ENCODE data around the gene BICD1.
A peak's percentile ranks its signal among the peaks of the same experiment; 100 is the strongest.
"Not testable (repeated sequence)": the region's sequence is repeated elsewhere in the genome, so short reads cannot be mapped to it uniquely, and the experiment has no call there.

BICD1 gene

GRCh38 chr12:32106517-32107358 is at the start of gene BICD1:
Gene BICD1 (plus strand): TSS chr12:32106847. CDS start chr12:32107332, 485 bp downstream.
- peak; percentile 30 for DNase-seq

DNA sequence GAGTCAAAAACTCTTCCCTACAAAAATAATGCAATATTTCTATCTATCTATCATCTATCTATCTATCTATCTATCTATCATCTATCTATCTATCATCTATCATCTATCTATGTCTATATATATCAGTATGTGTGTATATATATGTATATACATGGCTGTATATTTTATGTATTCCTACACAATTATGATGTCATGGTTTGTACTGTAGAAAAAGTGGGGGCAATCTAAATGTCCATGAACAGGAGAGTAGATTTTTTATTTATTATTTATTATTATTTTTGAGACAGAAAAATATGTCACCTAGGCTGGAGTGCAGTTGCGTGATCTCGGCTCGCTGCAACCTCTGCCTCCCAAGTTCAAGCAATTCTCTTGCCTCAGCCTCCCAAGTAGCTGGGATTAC is 45.6 kb upstream of the BICD1 start:
- DNase-seq: no peak

GRCh38 chr12:32062881-32063280 is 43.8 kb upstream of the BICD1 start:
- no peak for DNase-seq

DNA sequence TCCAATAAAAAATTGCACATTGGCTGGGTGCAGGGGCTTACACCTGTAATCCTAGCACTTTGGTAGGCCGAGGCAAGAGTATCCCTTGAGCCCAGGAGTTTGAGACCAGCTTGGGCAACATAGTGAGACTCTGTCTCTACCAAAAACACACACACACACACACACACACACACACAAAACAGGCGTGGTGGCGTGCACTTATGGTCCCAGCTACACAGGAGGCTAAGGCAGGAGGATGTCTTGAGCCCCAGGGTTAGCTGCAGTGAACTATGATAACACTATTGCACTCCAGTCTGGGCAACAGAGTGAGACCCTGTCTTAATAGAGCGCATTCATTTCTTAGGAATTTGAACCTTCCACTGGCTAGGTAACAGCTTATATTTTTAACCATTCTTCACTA is 42.9 kb upstream of the BICD1 start:
- no peak for DNase-seq

- no peak for DNase-seq
These were observed 40.4 kb upstream of the BICD1 start for GRCh38 chr12:32066206-32066605.

DNA sequence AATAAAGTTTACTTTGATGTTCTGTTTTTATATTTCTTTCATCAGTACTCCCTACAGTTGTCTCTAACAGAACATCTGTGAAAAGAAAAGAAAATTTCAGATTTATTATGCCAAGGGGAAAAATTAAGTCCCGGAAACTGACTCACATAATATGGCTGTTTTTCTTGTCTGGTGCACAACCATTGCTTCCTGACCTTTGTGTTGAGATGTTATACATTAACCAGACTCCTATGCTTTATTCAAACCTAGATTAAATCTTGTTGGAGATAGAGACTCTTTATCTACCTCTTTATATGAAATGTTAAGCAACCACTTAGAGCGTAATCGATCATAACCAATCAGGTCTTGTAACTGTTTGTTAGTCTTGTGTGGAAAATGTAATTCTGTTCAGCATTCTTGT is 37.6 kb upstream of the BICD1 start:
- DNase-seq: no peak

DNA sequence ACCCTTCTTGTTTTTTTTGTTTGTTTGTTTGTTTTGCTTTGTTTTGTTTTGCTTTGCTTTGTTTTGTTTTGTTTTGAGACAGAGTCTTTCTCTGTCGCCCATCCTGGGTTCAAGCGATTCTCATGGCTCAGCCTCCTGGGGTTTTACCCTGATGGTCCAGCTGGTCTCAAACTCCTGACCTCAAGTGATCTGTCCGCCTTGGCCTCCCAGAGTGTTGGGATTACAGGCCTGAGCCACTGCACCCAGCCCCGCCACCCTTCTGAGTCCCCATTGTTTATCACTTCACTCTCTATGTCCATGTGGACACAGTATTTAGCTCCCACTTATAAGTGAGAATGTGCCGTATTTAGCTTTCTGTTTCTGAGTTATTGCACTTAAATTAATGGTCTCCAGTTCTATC is 36.9 kb upstream of the BICD1 start:
- DNase-seq: no peak

DNA sequence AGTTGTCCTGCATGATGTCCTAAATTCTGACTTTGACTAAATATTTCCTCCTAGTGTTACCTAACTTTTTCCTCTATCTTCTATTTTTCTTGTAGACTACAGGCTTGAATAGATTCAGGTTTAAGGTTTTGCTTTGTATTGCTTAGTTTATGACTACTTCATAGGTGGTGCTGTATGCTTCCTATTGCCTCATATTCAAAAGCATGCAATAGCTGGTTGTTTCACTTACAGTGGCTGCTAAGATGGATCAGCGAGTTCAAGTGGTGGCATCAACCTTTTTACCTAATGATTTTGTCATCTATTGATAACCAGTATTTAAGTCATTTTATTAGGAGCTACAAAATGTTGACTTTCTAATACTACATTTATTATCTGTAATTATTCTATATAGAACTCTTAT is 36.3 kb upstream of the BICD1 start:
- DNase-seq: no peak

- DNase-seq: no peak
These were observed 34.5 kb upstream of the BICD1 start for GRCh38 chr12:32072102-32072501.

GRCh38 chr12:32074432-32074831 is 32.2 kb upstream of the BICD1 start:
- no peak for DNase-seq

- no peak for DNase-seq
These were observed 29.7 kb upstream of the BICD1 start for GRCh38 chr12:32076941-32077340.

DNA sequence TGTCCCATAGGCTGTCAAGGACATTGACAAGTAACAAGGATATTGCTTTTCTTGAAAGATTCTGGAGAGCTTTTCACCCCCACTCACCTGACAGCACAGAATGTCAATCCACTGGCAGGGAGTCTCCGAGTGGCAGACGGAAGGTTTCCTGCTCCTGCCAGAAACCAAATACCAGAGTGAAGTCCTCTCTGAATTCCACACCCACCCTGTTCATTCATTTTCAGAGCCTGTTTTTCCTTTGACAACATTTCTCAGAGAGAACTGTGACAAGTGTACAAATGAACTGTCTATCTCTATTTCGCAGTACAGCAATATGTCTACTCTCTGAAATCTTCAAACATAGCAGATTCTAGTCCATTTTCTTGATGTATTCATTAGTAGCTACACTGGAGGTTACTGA is 26.2 kb upstream of the BICD1 start:
- DNase-seq: no peak

DNA sequence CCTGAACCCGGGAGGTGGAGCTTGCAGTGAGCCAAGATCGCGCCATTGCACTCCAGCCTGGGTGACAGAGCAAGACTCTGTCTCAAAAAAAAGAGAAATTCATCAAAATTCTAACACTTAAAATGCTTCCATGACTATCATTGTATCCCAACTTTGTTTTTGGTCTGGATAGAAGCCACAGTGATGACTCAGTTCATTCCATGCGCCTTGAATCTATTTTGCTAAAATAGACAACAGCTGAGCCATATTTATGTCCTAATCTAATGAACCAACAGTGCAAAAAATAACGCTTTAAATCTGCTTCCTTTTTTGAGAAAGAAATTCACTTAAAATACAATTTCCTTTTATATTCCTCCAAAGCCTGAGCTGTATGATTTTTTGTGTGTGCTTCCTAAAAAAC is 23.2 kb upstream of the BICD1 start:
- no peak for DNase-seq

DNA sequence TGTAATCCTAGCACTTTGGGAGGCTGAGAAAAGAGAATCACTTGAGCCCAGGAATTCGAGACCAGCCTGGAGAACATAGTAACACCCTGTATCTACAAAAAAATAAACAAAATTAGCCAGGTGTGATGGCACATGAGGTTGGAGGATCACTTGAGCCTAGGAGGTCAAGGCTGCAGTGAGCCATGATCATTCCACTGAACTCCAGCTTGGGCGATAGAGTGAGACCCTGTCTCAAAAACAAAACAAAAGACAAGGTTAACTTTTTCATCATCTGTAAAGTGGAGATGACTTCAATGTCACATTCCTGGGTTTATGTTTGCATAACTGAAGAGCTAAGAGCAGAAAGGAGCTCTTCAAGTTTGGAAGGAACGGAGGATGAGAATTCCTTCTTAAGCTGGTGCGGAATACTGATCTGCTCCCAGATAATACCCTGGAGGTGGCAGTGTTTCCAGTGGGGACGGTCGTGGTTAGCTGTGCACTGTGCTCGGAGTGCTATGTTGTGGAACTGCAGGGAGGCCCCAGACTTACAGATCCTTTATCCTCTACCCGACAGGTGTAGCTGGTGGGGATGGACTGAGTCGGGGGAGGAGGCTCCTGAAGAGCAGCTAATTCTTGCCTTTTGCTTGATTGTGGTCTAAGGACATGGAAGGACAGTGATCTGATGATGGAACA is 22.5 kb upstream of the BICD1 start:
- no peak for DNase-seq

- DNase-seq: no peak
These were observed 21.9 kb upstream of the BICD1 start for GRCh38 chr12:32084753-32085152.

GRCh38 chr12:32087306-32087705 is 19.3 kb upstream of the BICD1 start:
- no peak for DNase-seq

GRCh38 chr12:32089156-32089555 is 17.5 kb upstream of the BICD1 start:
- DNase-seq: no peak

GRCh38 chr12:32089586-32089985 is 17.1 kb upstream of the BICD1 start:
- no peak for DNase-seq

- DNase-seq: no peak
These were observed 15.0 kb upstream of the BICD1 start for GRCh38 chr12:32091696-32092095.

DNA sequence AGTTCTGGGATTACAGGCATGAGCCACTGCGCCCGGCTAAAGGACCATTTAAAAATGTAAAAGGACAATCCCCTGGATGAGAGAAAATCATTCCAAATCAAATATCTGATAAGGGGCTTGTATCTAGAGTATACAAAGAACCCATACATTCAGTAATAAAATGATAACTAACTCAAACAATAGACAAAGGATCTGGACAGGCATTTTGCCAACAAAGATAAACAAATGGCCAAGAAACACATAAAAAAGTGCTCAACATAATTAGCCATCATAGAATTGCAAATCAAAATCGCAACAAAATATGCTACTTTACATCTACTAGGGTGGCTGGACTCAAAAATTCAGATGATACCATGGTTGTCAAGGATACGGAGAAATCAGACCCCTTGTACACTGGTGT is 8.5 kb upstream of the BICD1 start:
- DNase-seq: no peak

GRCh38 chr12:32099275-32099674 is 7.4 kb upstream of the BICD1 start:
- DNase-seq: not testable (repeated sequence)

DNA sequence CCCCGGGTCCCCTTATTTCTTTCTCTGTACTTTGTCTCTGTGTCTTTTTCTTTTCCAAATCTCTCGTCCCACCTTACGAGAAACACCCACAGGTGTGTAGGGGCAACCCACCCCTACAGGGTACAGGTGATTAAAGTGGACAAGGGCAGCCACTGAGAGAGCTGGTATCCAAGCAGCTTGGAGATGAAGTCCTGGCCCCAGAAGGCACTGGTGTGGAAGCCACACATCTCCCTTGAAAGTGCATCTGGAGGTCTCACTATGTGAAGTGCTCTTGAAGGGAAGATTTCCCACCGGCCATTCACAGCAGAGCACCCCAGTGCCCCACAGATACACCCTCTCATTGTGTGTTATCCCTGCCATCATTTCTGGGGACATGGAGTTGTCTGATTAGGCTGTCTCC is 6.3 kb upstream of the BICD1 start:
- no peak for DNase-seq

- DNase-seq: no peak
These were observed 5.8 kb upstream of the BICD1 start for GRCh38 chr12:32100888-32101287.

DNA sequence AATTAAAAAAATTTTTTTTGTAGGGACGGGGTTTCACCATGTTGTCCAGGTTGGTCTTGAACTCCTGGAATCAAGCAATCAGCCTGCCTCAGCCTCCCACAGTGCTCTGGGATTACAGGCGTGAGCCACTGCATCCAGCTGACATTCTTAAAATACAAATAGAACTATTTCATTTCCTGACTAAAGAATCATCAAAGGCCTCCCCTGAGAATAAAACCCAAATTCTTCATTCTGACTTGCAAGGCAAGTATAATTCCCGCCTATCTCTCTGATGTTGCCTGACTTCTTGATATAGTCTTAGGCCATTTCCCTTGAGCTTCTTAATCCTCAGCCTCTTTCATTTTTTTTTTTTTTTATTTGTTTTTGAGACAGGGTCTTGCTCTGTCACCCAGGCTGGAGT is 4.4 kb upstream of the BICD1 start:
- no peak for DNase-seq
